H1 (cell line): ENCODE results near the gene FBLN2. TPM values are rescaled to one million over a fixed set of nuclear protein-coding genes. Genes with fewer than 3 reads are reported as not detected.

Source experiments
- CTCF ChIA-PET: fragments of 300-600 bp; sonication (Branson Sonifier 250); formaldehyde crosslinking; loops from one replicate; lab custom pipeline; 2021; ENCODE audit not compliant: partially characterized antibody; lab: Charles Lee
- POLR2A ChIA-PET: fragments of 300-600 bp; sonication (Branson Sonifier 250); formaldehyde crosslinking; loops from one replicate; lab custom pipeline; 2021; ENCODE audit warnings: inconsistent platforms; ENCODE audit not compliant: partially characterized antibody; lab: Charles Lee
- DNase-seq, 2 experiments: peaks; one replicate each; pipeline versions ENCODE4 v3.0.0 to v3.0.0-alpha.2; 2010 to 2022; ENCODE audit warnings: low spot score in 2 of 2, low read depth in 1 of 2, mixed read lengths in 1 of 2
- FAIRE-seq: peaks from 2 replicates; lab custom pipeline; 2011; peaks lifted over from hg19 to GRCh38; lab: Jason Lieb, UNC
- H2AFZ ChIP-seq: 2 replicates; pipeline ENCODE4 v1.8.1; 2012; ENCODE audit warnings: low read length, inconsistent platforms
- H2AK5ac ChIP-seq: 2 replicates; pipeline ENCODE4 v1.6.1; 2013; ENCODE audit warnings: low read depth, low read length
- H2BK120ac ChIP-seq: replicated peaks from 2 replicates; pipeline ENCODE3; 2013; ENCODE audit warnings: low read depth, low read length, inconsistent platforms
- H2BK12ac ChIP-seq: 2 replicates; pipeline ENCODE4 v1.6.1; 2013; ENCODE audit warnings: low read depth, low read length
- H2BK15ac ChIP-seq: 2 replicates; pipeline ENCODE4 v1.6.1; 2013; ENCODE audit warnings: low read length
- H2BK20ac ChIP-seq: 2 replicates; pipeline ENCODE4 v1.6.1; 2013; ENCODE audit warnings: low read length
- H2BK5ac ChIP-seq: 2 replicates; pipeline ENCODE4 v1.6.1; 2013; ENCODE audit warnings: low read depth, low read length
- H3K14ac ChIP-seq: 2 replicates; pipeline ENCODE4 v1.6.1; 2013; ENCODE audit warnings: inconsistent platforms; ENCODE audit not compliant: insufficient read length
- H3K18ac ChIP-seq: 2 replicates; pipeline ENCODE4 v1.6.1; 2013; ENCODE audit warnings: low read length; ENCODE audit errors: extremely low read depth
- H3K23ac ChIP-seq: 2 replicates; pipeline ENCODE4 v1.6.1; 2013; ENCODE audit warnings: inconsistent platforms; ENCODE audit not compliant: insufficient read length
- H3K23me2 ChIP-seq: 2 replicates; pipeline ENCODE4 v1.6.1; 2013; ENCODE audit warnings: low read depth, low read length
- H3K27ac ChIP-seq: 2 replicates; pipeline ENCODE4 v1.6.1; 2011; ENCODE audit warnings: low read depth, low read length, inconsistent platforms
- H3K27me3 ChIP-seq, 4 experiments: replicated peaks in 1 of 4; 1 replicate in 1 of 4; 2 replicates in 3 of 4; pipeline versions ENCODE4 v1.6.1 to v1.8.1; 2011 to 2013; ENCODE audit warnings: low read length in 3 of 4, mild to moderate bottlenecking in 3 of 4, inconsistent platforms in 2 of 4, mixed read lengths in 2 of 4, moderate library complexity in 1 of 4; ENCODE audit not compliant: control insufficient read depth in 3 of 4, insufficient read depth in 3 of 4; ENCODE audit errors: extremely low read depth in 1 of 4
- H3K36me3 ChIP-seq, 4 experiments: 2 replicates each; pipeline versions ENCODE4 v1.6.1 to v1.8.1; 2011 to 2013; ENCODE audit warnings: mild to moderate bottlenecking in 4 of 4, low read length in 3 of 4, moderate library complexity in 2 of 4, control low read depth in 1 of 4, inconsistent platforms in 1 of 4; ENCODE audit not compliant: insufficient read depth in 4 of 4, control insufficient read depth in 2 of 4
- H3K4ac ChIP-seq: replicated peaks from 2 replicates; pipeline ENCODE3; 2013; ENCODE audit warnings: low read length, low read depth, mixed read lengths, inconsistent platforms; ENCODE audit not compliant: insufficient read length
- H3K4me1 ChIP-seq, 4 experiments: replicated peaks in 1 of 4; 1 replicate in 1 of 4; 2 replicates in 3 of 4; pipeline versions ENCODE4 v1.6.1 to v1.8.1; 2011 to 2013; ENCODE audit warnings: low read length in 3 of 4, inconsistent platforms in 2 of 4, mixed read lengths in 1 of 4; ENCODE audit not compliant: insufficient read depth in 4 of 4, control insufficient read depth in 3 of 4
- H3K4me2 ChIP-seq, 2 experiments: 2 replicates each; pipeline versions ENCODE4 v1.6.1 to v1.8.1; 2011 to 2013; ENCODE audit warnings: low read depth in 2 of 2, low read length in 2 of 2, control low read depth in 1 of 2, inconsistent platforms in 1 of 2, mild to moderate bottlenecking in 1 of 2; ENCODE audit not compliant: insufficient read depth in 1 of 2
- H3K4me3 ChIP-seq, 4 experiments: fragments of 200-600, 300-600 bp in 1 of 4; sonication (generic), shearing (Covaris generic), sonication (Bioruptor Twin) in 1 of 4; 2 replicates each; pipeline versions ENCODE4 v1.5.1 to v1.8.1; 2011 to 2016; ENCODE audit warnings: low read length in 4 of 4, low read depth in 3 of 4, control low read depth in 2 of 4, inconsistent platforms in 2 of 4, mild to moderate bottlenecking in 2 of 4, mixed read lengths in 1 of 4, moderate library complexity in 1 of 4; ENCODE audit not compliant: insufficient read depth in 2 of 4; ENCODE audit errors: extremely low read depth in 1 of 4
- H3K56ac ChIP-seq: replicated peaks from 2 replicates; pipeline ENCODE3; 2013; ENCODE audit warnings: low read depth, mild to moderate bottlenecking, mixed read lengths, low read length, inconsistent platforms; ENCODE audit not compliant: insufficient read length
- H3K79me1 ChIP-seq: 2 replicates; pipeline ENCODE4 v1.6.1; 2013; ENCODE audit warnings: low read depth, low read length, control low read depth
- H3K79me2 ChIP-seq, 2 experiments: 2 replicates each; pipeline versions ENCODE4 v1.6.1 to v1.8.1; 2012 to 2013; ENCODE audit warnings: low read length in 2 of 2, mild to moderate bottlenecking in 2 of 2, inconsistent platforms in 1 of 2; ENCODE audit not compliant: insufficient read depth in 2 of 2, control insufficient read depth in 1 of 2
- H3K9ac ChIP-seq, 4 experiments: replicated peaks in 1 of 4; 1 replicate in 1 of 4; 2 replicates in 3 of 4; pipeline versions ENCODE4 v1.6.1 to v1.8.1; 2011 to 2013; ENCODE audit warnings: low read depth in 3 of 4, low read length in 3 of 4, control low read depth in 2 of 4, mild to moderate bottlenecking in 2 of 4, moderate library complexity in 2 of 4, inconsistent platforms in 1 of 4; ENCODE audit errors: extremely low read depth in 1 of 4
- H3K9me3 ChIP-seq, 2 experiments: 2 replicates each; pipeline versions ENCODE4 v1.6.1 to v1.8.1; 2012 to 2013; ENCODE audit warnings: mild to moderate bottlenecking in 2 of 2, moderate library complexity in 2 of 2, control low read depth in 1 of 2, inconsistent platforms in 1 of 2, low read depth in 1 of 2, low read length in 1 of 2, mixed read lengths in 1 of 2; ENCODE audit not compliant: insufficient read depth in 2 of 2
- H4K20me1 ChIP-seq, 2 experiments: replicated peaks in 1 of 2; 2 replicates each; pipeline versions ENCODE3 to v1.8.1; 2011 to 2013; ENCODE audit warnings: inconsistent platforms in 2 of 2, low read length in 2 of 2, mild to moderate bottlenecking in 1 of 2; ENCODE audit not compliant: insufficient read depth in 2 of 2, control insufficient read depth in 1 of 2
- H4K5ac ChIP-seq: 2 replicates; pipeline ENCODE4 v1.6.1; 2013; ENCODE audit warnings: low read length, low read depth, mixed read lengths, inconsistent platforms; ENCODE audit not compliant: insufficient read length
- H4K8ac ChIP-seq: 2 replicates; pipeline ENCODE4 v1.8.0; 2013; ENCODE audit warnings: mild to moderate bottlenecking, moderate library complexity, low read length, inconsistent platforms; ENCODE audit not compliant: insufficient read depth; ENCODE audit errors: extremely low read depth
- H4K91ac ChIP-seq: replicated peaks from 2 replicates; pipeline ENCODE3; 2013; ENCODE audit warnings: low read length, mixed read lengths, inconsistent platforms; ENCODE audit not compliant: insufficient read length
- BRCA1 ChIP-seq: IDR thresholded peaks from 2 replicates; pipeline ENCODE4 v1.6.1; 2012; ENCODE audit warnings: low read depth, low read length, improper control_type of control experiment
- CBX8 ChIP-seq: fragments of 300-800, 300-1000 bp; sonication (generic); IDR thresholded peaks from 2 replicates; pipeline ENCODE4 v1.7.1; 2016; ENCODE audit warnings: low read depth, low read length, borderline replicate concordance
- CHD1 ChIP-seq: IDR thresholded peaks from 2 replicates; pipeline ENCODE4 v1.6.1; 2012; ENCODE audit warnings: low read depth, low read length, improper control_type of control experiment
- CREB1 ChIP-seq: IDR thresholded peaks from 2 replicates; pipeline ENCODE4 v1.6.1; 2012; ENCODE audit warnings: inconsistent platforms
- CTBP2 ChIP-seq: IDR thresholded peaks from 2 replicates; pipeline ENCODE4 v1.7.0; 2011; ENCODE audit warnings: borderline replicate concordance, mild to moderate bottlenecking, moderate library complexity, mixed read lengths, low read length; ENCODE audit not compliant: insufficient read depth, insufficient read length
- GABPA ChIP-seq: IDR thresholded peaks from 2 replicates; pipeline ENCODE4 v1.6.1; 2011; ENCODE audit warnings: mild to moderate bottlenecking, low read length, moderate library complexity, borderline replicate concordance; ENCODE audit not compliant: insufficient read depth
- MAFK ChIP-seq: IDR thresholded peaks from 2 replicates; pipeline ENCODE4 v1.6.1; 2012; ENCODE audit warnings: low read depth, mild to moderate bottlenecking, improper control_type of control experiment, low read length
- SIX5 ChIP-seq: IDR thresholded peaks from 2 replicates; pipeline ENCODE4 v1.6.1; 2011; ENCODE audit warnings: mild to moderate bottlenecking, low read depth, low read length
- SP4 ChIP-seq: IDR thresholded peaks from 2 replicates; pipeline ENCODE4 v1.6.1; 2012; ENCODE audit warnings: low read length, inconsistent platforms
- SUZ12 ChIP-seq: fragments of 200-600 bp; sonication (generic); IDR thresholded peaks from 2 replicates; pipeline ENCODE4 v1.6.1; 2012; ENCODE audit warnings: mild to moderate bottlenecking, inconsistent platforms, low read length, moderate library complexity, mixed read lengths
- ZNF274 ChIP-seq: IDR thresholded peaks from 2 replicates; pipeline ENCODE4 v1.7.0; 2012; ENCODE audit warnings: low read length, borderline replicate concordance; ENCODE audit errors: extremely low read depth
- WGBS, 2 experiments: shearing (Covaris generic) in 1 of 2; methylation state at CpG; one replicate each; pipeline versions ENCODE4 v1.1.6 to v1.1.7; 2013 to 2015; ENCODE audit warnings: low lambda C conversion rate in 2 of 2, mixed read lengths in 2 of 2, inconsistent platforms in 1 of 2, low coverage in 1 of 2, missing lambda C conversion rate in 1 of 2; ENCODE audit not compliant: insufficient replicate concordance in 2 of 2, insufficient coverage in 1 of 2, insufficient read length in 1 of 2; ENCODE audit errors: extremely low coverage in 1 of 2, missing lambda C conversion rate in 1 of 2; 5-methylcytosine and 5-hydroxymethylcytosine counted together
- polyA plus RNA-seq, 7 experiments: library from polyadenylated mRNA; depleted of rRNA in 3 of 7; stranded (reverse) in 5 of 7; unstranded in 2 of 7; fragments of >200 nt in 5 of 7; fragments of 200-250 nt in 2 of 7; gene quantifications; 1 replicate in 5 of 7; 2 replicates in 1 of 7; 4 replicates in 1 of 7; pipeline versions ENCODE4 v1.2.1 to v1.2.3, GENCODE V29; 2011 to 2013; ENCODE audit warnings: missing spikeins in 2 of 7, mixed read lengths in 2 of 7
- total RNA-seq: library from RNA; stranded (reverse); fragmentation: NEBNext Ultra II Directional; extraction: Animal tissue kit (Norgen Biotek cat#: 25700); gene quantifications from 2 replicates; pipeline ENCODE4 v1.2.1, GENCODE V29; 2021
- TF ChIP-seq, protein P1 (sequence below): IDR thresholded peaks from 2 replicates; pipeline ENCODE4 v1.6.1; 2012; ENCODE audit warnings: inconsistent platforms

FBLN2 gene
- total and polyA plus RNA-seq, 2 of the 8 experiments (the other 6 are each of a cell fraction or from before 2014, with no cell fraction given): 17.4 to 24.2 TPM

DNA sequence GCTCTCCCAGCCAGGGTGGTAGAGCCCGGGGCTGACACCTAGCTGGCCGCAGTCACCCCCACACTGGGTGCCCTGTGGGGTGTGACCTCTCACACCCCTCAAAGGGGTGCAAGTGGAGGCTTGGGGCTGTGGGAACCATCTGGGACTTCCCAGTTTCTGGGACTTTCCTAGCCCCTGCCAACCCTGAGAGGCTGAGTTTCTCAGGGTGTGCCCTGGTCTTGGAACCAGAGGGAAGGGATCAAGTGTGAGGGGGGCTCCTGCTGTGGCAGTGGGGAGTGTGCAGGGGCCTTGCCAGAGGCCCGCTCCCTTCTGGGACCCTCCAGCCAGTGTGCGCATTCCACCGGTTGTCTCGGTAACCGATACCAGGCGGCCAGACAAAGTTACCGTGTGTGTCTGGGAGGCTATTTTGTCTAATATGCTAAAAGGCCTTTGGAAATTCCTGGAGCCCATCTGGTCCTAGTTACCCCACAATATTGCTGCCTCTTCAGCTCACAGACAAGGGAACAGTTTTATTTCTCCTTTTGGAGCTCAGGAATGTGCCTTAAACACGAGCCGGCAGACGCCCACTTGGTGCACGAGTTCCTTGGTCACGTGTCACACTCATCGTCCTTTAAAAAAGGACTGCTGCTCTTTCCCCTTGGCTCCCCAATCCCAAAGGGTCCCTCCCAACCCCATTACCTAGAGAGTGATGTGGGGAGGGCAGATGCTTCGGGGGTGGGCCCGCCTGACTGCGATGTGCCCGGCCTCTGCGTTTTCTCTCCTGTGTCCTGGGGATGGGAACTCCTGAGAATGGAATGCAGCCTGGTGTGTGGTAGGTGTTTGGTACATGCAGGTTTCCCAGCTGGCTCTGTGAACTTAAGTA, 35.6 kb upstream of the FBLN2 start:
- Histone ChIP-seq H4K91ac (peak overlapping the region; percentile 51), H3K14ac (no peak overlapping the region), H2BK20ac (no peak overlapping the region), H4K8ac (0 out of 2 replicates have a peak overlapping the region, but pooled peaks have one; percentile 0), H2AK5ac (no peak overlapping the region), H2BK15ac (no peak overlapping the region; the same call in 1 of the 2 replicates), H2BK12ac (no peak overlapping the region), H3K23ac (no peak overlapping the region), H2AFZ (no peak overlapping the region), H3K56ac (no peak overlapping the region), H3K79me2 (no peaks in the 10 kb centered on the region), H3K27ac (no peak overlapping the region), H3K27me3 (no peaks in the 10 kb centered on the region), H3K4me3 (no peak overlapping the region), H3K9me3 (no peaks in the 10 kb centered on the region), H3K4me1 (peaks cover 0 to 2% (median under 1%) of the 10 kb centered on the region in 4 experiments; a peak in 1 of 7 replicates), H2BK120ac (no peak overlapping the region), H3K18ac (no peak overlapping the region), H3K4me2 (no peak overlapping the region), H3K9ac (no peak overlapping the region), H4K5ac (no peak overlapping the region), H3K4ac (no peak overlapping the region), H3K79me1 (no peaks in the 10 kb centered on the region), H3K36me3 (no peaks in the 10 kb centered on the region), H2BK5ac (no peak overlapping the region), H3K23me2 (no peaks in the 10 kb centered on the region; the same call in 1 of the 2 replicates), H4K20me1 (no peaks in the 10 kb centered on the region)
- WGBS, 2 experiments: 82% methylated on average over 18 of the region's 20 CpGs; no CpG with 5 or more reads in 1 of the 2 experiments
- DNase-seq (no peak), FAIRE-seq (no peak)
- ChIA-PET POLR2A (no interaction called here), CTCF (interaction anchor here (0.8 to 51.2 kb wide), 7 partner anchors 6 to 138 kb away, joined by 3 to 856 read pairs (median 5); partner anchors contain the start of gene FBLN2)
- TF ChIP-seq SP4: no peak
- TF ChIP-seq GABPA: no peak
- no peak for TF ChIP-seq MAFK
- no peak for TF ChIP-seq CTBP2
- TF ChIP-seq BRCA1: no peak
- no peak for TF ChIP-seq CREB1
- TF ChIP-seq CHD1: no peak
- no peak for TF ChIP-seq ZNF274
- TF ChIP-seq, protein P1, sequence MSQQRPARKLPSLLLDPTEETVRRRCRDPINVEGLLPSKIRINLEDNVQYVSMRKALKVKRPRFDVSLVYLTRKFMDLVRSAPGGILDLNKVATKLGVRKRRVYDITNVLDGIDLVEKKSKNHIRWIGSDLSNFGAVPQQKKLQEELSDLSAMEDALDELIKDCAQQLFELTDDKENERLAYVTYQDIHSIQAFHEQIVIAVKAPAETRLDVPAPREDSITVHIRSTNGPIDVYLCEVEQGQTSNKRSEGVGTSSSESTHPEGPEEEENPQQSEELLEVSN: no peak
- TF ChIP-seq SIX5: no peak
- TF ChIP-seq SUZ12: no peak
- TF ChIP-seq CBX8: no peak
